Cardiac atrium fibroblast (primary cell): ENCODE results near the gene SAP130. TPM values are rescaled to one million over a fixed set of nuclear protein-coding genes. Genes with fewer than 3 reads are reported as not detected.

ENCODE experiments used
- total RNA-seq: library from RNA; depleted of rRNA; stranded (reverse); fragments of >200 nt; gene quantifications from 2 replicates; pipeline ENCODE4 v1.2.3, GENCODE V29; 2015

SAP130 gene
- total RNA-seq, result 6.2 and 12.3 TPM in 2 replicates

DNA sequence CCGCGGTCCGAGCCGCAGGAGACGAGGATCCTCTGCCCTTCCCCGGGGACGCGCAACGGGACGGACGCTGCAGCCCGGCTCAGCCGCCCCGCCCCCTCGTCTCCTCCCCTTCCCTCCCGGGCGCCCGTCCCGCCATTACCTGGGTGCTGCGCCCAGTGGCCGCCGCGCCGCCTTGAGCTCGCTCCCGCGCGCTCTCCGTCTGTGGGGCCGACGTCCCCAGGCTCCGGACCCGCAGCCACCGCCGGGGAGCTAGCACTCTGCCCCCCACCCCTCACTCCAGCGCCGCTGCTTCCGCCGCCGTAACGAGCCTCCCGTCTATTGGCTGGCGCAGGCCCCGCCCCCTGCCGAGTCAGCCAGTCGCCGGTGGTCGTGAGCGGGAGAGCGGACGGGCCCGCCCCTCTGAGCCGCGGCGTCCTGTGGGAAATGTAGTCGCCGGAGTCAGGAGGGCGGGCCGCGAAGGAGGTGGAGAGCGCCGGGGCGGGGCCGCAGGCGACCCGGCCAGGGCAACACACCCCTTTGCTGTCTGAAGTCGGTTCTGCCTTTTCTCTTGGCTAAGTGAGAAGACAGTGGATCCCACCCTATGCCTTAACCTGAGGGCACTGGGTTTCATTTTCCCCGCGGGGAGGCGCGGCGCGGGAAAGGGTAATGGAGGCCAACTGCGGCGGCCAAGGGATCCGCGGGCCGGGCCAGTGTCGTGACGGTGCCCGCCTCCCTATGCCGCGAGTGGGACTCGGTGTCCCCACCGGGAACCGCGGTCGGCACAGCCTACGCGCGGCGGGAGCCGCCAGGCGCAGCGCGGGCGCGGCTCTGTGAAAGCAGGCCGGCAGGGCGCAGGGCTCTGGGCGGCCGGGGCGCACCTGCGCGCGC is at the start of gene SAP130:
Gene SAP130 (minus strand): TSS at position 259 of the 867 bp plus-strand sequence. CDS start 1,767 bp downstream, outside the sequence.

Other genes starting within 250 kb of the SAP130 start
- gene WDR33, start 216.9 kb downstream of the SAP130 start, total RNA-seq, result 13.3 and 13.5 TPM in 2 replicates
- gene POLR2D, start 169.9 kb downstream of the SAP130 start, total RNA-seq, result 9.4 and 11.8 TPM in 2 replicates
- gene AMMECR1L, start 142.1 kb downstream of the SAP130 start, total RNA-seq, result 12.8 and 13.0 TPM in 2 replicates
- 60.8 and 68.7 TPM in 2 replicates for gene UGGT1, start 63.1 kb upstream of the SAP130 start, total RNA-seq